ENCODE measurements around the gene CST8. TPM values are rescaled to one million over a fixed set of nuclear protein-coding genes. Genes with fewer than 3 reads are reported as not detected.

The CST8 gene
- total and polyA plus RNA-seq, 7 donors: not detected

GRCh38 chr20:23510000-23510590 lies 19.2 kb downstream of the CST8 start:
- WGBS, 3 donors: 88 to 91% (median 91%) methylated on average over 12 of the region's 12 CpGs
- no peak overlapping the region for H3K4me3 ChIP-seq
- H3K4me1 ChIP-seq: no peaks in the 10 kb centered on the region
- H3K27me3 ChIP-seq (ENCODE audit: insufficient read depth in 3 of 3, low read length in 2 of 3): peaks cover 0 to 5% (median 0%) of the 10 kb centered on the region in 3 donors
- no peak overlapping the region for H3K27ac ChIP-seq
- no peaks in the 10 kb centered on the region for H3K9me3 ChIP-seq
- no peak for TF ChIP-seq CTCF (IDR thresholded peaks at IDR 0.05)
- ATAC-seq (no peak), DNase-seq (no peak)
- H3K36me3 ChIP-seq (ENCODE audit: insufficient read depth in 1 of 2, low read depth in 1 of 2): no peaks in the 10 kb centered on the region
- intact Hi-C loops (cut with DNase I): no loop called here

GRCh38 chr20:23513164-23513563 lies 22.2 kb downstream of the CST8 start:
- DNase-seq (no peak), ATAC-seq (no peak)
- no peak overlapping the region for H3K27ac ChIP-seq
- no peak for TF ChIP-seq CTCF (IDR thresholded peaks at IDR 0.05)
- no peak overlapping the region for H3K4me3 ChIP-seq
- H3K9me3 ChIP-seq: no peaks in the 10 kb centered on the region
- intact Hi-C loops (cut with DNase I): no loop called here
- no peaks in the 10 kb centered on the region for H3K4me1 ChIP-seq
- peaks cover 0 to 2% (median 0%) of the 10 kb centered on the region in 3 donors for H3K27me3 ChIP-seq (ENCODE audit: insufficient read depth in 3 of 3, low read length in 2 of 3)
- no peaks in the 10 kb centered on the region for H3K36me3 ChIP-seq (ENCODE audit: insufficient read depth in 1 of 2, low read depth in 1 of 2)

GRCh38 chr20:23514848-23515247 lies 23.9 kb downstream of the CST8 start:
- TF ChIP-seq CTCF (IDR thresholded peaks at IDR 0.05): no peak
- no peak for DNase-seq
- 48 to 67% (median 61%) methylated on average over 1 of the region's 1 CpG for WGBS, 3 donors
- no peak overlapping the region for H3K4me3 ChIP-seq
- no peaks in the 10 kb centered on the region for H3K9me3 ChIP-seq
- intact Hi-C loops (cut with DNase I): no loop called here
- no peak for ATAC-seq
- no peaks in the 10 kb centered on the region for H3K36me3 ChIP-seq (ENCODE audit: insufficient read depth in 1 of 2, low read depth in 1 of 2)
- H3K4me1 ChIP-seq: no peaks in the 10 kb centered on the region
- H3K27ac ChIP-seq: no peak overlapping the region
- H3K27me3 ChIP-seq (ENCODE audit: insufficient read depth in 3 of 3, low read length in 2 of 3): peaks cover 0 to 2% (median 0%) of the 10 kb centered on the region in 3 donors

GRCh38 chr20:23515250-23515939 lies 24.5 kb downstream of the CST8 start:
- Histone ChIP-seq H3K4me1 (no peaks in the 10 kb centered on the region), H3K36me3 (ENCODE audit: insufficient read depth in 1 of 2, low read depth in 1 of 2) (no peaks in the 10 kb centered on the region), H3K27me3 (ENCODE audit: insufficient read depth in 3 of 3, low read length in 2 of 3) (no peaks in the 10 kb centered on the region), H3K27ac (no peak overlapping the region), H3K9me3 (no peaks in the 10 kb centered on the region), H3K4me3 (no peak overlapping the region)
- intact Hi-C loops (cut with DNase I): no loop called here
- ATAC-seq: no peak
- WGBS, 3 donors: 83 to 84% (median 84%) methylated on average over 5 of the region's 5 CpGs
- no peak for TF ChIP-seq CTCF (IDR thresholded peaks at IDR 0.05)
- no peak for DNase-seq
